Stimulated activated CD8-positive, alpha-beta memory T cell treated with anti-CD3 and anti-CD28 coated beads, Interleukin-4, amount 100 ng/mL, for 48 hours (primary cell): Measurements from ENCODE around the gene EXOC3.
"Not testable (repeated sequence)": the region's sequence is repeated elsewhere in the genome, so short reads cannot be mapped to it uniquely, and the experiment has no call there.

ENCODE experiments used
- DNase-seq: peaks from one replicate; pipeline ENCODE4 v3.0.0-alpha.2; 2020

EXOC3 gene

DNA sequence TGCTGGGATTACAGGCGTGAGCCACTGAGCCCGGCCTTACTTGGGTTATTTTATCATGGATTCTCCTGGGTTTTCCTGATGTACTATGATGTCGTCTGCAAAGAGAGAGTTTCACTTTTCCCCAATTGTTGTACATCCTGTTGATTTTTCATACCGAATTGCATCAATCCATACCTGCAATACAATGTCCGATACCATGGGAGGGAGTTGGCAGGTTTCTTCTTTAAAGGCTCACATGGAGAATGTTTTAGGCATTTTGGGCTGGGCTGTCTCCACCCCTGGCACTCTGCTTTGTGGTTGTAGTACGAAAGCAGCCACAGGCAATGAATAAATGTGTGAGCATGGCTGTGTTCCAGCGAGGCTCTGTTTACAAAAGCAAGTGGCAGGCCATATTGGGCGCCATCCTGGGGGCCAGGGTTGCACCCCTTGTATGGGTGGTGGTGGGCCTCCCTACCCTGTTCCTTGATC is 35.1 kb upstream of the EXOC3 start:
- DNase-seq = no peak

DNA sequence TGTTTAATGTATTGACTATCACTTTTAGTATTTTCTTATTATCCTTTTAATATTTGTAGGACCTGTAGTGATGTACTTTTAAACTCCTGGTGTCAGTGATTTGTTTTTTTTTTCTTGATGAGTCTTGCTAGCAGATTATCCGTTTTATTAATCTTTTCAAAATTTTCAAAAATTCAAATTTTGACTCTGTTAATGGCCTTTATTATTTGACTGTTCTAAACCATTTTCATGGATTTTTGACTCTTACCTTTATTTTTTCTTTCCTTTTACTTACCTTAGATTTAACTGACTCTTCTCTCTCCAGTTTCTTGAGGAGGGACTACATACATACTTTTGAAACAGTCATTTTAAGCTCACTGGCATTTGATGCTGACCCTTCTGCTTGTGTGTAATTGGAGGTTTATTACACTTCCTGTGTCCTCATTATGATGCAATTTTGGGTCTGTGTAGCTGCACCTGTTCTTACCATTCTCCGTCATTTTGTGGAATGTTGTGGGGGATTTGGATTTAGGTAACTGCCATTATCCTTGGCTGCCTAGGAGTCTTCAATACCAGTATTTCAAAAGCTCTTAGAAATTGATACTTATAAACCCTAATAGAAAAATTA is 32.0 kb upstream of the EXOC3 start:
- DNase-seq = no peak

DNA sequence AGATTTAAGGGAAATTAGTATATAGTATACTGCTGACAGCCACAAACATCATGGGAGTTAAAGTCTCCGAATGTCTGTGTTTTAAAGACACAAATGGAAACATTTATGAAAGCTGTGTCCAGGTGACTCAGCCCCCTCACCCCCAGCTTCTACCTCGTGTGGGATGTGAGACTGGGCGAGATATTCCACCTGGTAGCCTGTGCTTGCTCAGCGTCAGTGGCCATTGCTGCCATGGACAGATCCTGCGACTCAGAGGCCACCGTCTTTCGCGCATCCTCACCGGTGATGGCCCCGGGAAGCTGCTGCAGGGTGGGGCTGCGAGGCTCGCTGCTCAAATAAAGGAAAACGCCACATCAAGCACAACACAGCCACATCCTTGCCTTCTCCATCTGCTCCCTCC is 31.2 kb upstream of the EXOC3 start:
- peak; percentile 62 for DNase-seq

DNA sequence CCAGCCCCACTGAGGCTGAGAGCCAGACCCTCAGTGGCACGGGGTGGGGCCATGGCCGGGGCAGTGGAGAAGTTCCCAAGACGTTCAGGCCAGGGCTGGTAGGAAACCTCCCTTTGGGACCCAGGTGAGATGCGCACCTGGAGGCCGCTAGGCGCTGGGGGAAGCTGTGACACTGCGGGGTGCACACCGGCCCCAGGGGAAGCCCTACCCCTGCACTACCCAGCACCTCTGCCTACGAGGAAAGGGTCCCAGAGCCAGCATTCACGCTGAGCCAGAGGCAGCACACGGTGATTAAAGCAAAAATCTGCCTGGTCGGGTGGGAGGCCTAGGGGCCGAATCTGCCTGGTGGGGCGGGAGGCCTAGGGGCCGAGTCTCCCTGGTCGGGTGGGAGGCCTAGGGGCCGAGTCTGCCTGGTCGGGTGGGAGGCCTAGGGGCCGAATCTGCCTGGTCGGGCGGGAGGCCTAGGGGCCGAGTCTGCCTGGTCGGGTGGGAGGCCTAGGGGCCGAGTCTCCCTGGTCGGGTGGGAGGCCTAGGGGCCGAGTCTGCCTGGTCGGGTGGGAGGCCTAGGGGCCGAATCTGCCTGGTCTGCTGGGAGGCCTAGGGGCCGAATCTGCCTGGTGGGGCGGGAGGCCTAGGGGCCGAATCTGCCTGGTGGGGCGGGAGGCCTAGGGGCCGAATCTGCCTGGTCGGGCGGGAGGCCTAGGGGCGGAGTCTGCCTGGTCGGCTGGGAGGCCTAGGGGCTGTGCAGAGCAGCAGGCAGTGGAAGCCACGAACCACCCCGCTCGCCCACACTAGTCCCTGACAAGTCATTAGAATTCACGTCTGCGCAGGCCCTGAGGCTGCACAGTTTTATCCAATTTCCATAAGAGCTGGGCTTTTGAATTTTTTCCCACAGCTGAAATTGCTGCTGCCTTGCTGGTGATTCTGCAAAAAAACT is 27.7 kb upstream of the EXOC3 start:
- not testable (repeated sequence) for DNase-seq

DNA sequence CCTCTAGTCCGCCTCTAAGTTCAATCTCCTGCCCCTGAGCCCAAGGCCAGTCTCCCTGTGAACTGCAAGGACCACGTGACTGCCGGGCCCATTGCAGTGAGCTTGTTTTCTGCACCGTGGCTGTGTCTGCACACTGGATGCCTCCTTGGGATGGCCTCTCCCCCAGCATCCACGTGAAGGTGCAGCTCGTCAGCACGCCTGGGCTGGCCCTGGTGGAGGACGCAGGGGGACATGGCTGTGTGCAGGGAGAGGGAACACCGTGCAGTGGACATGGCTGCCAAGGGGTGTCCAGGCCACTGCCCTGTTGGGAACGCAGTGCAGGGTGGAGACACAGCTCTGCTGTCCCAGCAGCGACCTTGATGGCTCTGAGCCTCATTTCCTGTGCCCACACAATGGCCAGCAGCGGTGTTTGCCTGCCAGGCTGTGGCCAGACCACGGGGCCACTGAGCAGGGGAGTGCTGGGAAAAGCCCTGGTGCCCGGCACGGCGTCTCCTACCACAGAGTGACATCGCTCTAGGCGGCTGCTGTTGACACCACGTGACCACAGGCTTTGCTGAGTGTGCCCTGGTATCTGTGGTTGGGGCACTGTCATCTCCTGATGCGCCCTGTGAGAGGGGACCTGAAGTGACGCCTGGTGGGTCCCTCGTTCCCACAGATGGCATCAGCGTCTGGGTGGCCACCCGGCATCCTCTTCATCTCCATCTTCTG is 26.9 kb upstream of the EXOC3 start:
- DNase-seq = no peak

DNA sequence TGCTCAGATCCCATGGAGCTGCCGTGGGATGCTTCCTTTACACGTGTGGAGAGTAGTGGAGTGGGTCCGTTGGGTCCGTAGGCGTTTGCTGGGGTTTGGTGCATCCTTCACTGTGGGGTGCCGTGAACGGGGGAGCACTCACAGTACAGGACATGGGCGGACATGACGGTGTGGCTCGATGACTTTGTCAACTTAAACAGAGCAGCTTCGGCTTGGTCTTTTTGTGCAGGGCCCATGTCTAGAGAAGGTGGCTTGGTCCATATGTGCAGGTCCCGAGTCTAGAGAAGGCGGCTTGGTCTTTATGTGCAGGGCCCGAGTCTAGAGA is 26.4 kb upstream of the EXOC3 start:
- no peak for DNase-seq

DNA sequence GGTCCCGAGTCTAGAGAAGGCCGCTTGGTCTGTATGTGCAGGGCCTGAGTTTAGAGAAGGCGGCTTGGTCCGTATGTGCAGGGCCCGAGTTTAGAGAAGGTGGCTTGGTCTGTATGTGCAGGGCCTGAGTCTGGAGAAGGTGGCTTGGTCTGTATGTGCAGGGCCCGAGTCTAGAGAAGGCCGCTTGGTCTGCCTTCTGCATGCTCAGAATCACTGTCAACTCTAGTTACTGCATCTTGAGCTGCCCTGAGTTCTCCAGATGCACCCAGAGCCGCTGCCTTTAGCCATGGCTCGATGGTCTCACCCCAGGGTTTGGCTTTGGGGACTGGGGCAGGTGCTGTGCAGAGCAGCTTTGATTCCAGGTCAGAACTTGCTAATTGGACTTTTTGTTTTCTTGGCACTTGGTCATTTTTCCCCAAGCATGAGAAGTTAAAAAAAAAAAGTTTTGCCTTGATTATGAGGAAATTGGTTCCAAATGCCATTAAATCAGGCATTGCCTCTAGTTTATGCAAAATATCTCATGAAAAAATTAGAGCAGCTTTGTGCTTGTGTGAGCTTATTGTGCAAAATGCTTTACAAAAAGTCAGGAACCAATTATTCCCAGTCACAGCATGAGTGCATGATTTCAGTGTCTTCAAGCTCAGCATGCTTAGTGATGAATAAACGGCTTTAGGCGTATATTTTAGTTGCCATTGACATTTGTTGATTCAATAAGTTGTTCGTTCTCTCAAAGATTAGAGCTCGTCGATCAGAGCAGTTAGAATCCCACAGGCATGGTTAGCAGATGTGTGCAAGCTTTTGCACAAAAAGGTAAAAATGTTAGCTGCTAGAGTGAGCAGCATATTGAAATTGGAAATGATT is 25.4 kb upstream of the EXOC3 start:
- DNase-seq = no peak

DNA sequence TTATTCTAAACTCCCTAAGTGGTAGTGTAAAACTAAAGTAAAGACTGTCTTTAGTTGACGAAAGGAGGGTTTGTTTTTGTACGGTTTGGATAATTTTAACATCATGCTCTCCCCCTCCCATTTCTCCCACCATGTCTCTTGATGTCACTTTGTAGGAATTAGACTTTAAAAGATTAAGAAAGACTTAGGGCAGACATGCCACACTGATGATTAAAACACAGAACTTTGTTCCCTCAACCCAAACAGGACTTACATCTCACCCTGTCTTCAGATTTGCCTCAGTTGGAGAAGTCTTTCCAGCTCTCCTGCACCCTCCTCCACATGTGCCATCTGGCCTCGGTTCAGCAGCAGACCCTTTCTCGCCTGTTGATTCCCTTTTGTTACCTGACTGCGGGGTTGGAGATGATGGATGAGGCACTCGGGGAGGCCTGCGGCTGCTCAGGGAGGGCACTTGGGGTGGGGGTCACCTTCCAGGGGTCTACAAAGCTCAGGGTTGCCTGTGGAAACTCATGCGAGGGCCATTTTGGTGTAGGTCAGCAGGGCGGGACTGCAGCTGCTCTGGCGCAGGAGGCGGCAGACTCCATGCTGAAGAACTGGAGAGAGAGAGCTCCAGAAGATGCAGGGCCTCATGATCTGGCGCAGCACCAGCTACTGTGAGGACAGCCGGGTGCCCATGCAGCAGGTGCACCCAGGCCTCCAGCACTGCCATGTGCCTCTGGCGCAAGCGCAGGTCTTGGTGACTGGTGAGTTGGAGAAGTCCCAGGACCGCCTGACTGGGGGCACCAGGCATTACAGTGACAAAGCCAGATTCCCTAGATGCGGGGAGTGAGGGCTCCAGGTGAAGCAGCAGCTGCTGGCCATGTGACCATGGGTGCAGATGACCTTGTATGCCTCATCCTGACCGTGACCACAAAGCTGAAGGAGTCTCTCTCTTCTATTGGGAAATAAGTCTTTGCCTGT is 24.5 kb upstream of the EXOC3 start:
- DNase-seq = no peak

DNA sequence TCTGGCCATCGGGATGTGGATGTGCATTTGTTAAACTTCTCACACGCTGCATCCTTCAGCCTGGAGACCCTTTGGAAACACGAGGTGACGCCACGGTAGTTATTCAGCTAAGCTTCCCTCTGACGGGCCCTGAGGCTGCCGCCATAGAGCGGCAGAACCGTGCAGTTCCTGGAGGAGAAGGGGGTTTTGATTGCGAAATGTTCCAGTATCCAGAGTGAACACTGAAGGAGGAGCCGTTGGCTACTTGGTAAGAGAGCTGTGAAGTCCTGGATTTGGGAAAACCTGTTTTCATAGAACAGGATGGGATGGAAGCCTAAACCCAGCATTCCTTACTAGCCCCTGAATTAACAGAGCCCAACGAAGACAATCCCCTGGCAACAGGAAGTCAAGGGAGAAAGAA is 23.0 kb upstream of the EXOC3 start:
- no peak for DNase-seq

DNA sequence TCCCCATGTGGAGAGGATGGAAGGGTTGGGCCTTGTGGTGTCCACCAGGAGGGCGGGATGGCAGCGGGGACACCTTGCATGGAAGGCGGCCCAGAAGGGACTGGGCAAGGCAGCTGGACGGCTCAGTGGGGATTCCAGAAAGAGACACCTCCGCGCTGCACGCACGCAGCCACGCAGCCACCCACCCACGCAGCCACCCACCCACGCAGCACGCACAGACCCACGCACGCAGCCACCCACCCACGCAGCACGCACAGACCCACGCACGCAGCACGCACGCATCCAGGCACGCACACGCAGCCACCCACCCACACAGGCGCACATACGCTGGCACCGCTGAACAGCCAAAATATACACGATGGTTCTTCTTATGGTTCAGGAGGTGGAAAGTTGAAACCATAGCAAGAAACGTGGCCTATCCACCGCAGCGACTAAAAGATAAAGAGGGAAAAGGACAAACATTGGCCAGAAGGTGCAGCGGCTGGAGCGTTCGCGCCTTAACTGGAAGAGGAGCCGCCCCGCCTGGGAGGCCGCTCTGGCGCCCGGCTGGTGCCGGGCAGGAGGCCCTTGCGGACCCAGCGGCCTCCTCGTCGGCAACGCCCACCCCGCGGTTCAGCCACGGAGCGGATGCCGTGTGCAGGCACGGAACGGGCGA is 22.2 kb upstream of the EXOC3 start:
- no peak for DNase-seq

DNA sequence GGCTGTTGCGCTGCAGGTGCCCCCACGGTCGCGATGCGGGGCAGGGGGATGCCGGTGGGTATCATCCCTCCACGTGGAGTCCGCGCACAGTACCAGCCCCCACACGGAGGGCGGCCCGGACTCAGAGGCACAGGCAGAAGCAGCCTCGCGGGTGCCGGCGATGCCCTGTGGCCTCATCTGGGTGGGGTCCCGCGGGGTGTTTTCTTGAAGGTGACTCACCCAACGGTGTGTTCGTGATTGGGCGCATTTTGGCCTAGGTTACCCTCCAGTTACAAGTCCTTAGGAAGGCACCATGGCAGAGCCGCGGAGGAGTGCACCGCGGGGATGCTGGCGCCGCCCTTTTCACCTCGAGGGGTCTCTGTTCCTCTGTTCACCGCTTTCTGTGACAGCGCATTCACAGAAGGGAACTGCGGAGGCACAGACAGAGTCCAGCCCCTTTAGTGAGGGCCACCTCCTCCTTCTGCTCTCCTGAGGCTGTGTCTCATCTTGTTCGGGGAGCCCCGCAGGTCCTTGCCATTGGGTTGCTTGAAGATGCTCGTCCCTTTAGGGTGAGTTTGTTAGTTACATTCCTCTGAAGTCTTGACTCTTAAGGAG is 21.6 kb upstream of the EXOC3 start:
- no peak for DNase-seq

DNA sequence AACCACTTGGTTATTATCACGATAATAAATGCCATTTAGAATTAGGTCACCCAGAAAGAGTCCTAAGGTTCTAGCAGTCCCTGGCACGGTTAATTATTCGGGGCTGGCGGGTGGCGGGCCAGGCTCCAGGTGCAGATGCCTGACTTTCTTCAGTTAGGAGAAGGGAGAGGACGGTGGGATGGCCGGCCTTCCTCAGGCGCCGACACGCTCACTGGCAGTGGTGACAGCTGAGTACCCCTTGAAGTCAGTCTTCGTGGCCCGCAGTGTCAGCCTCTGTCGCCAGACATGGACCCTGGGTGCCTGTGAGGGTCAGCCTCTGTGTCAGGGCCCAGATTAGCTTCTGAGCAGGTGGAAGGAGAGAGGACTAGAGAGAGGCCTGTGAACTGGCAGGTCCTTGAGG is 21.1 kb upstream of the EXOC3 start:
- DNase-seq = no peak

DNA sequence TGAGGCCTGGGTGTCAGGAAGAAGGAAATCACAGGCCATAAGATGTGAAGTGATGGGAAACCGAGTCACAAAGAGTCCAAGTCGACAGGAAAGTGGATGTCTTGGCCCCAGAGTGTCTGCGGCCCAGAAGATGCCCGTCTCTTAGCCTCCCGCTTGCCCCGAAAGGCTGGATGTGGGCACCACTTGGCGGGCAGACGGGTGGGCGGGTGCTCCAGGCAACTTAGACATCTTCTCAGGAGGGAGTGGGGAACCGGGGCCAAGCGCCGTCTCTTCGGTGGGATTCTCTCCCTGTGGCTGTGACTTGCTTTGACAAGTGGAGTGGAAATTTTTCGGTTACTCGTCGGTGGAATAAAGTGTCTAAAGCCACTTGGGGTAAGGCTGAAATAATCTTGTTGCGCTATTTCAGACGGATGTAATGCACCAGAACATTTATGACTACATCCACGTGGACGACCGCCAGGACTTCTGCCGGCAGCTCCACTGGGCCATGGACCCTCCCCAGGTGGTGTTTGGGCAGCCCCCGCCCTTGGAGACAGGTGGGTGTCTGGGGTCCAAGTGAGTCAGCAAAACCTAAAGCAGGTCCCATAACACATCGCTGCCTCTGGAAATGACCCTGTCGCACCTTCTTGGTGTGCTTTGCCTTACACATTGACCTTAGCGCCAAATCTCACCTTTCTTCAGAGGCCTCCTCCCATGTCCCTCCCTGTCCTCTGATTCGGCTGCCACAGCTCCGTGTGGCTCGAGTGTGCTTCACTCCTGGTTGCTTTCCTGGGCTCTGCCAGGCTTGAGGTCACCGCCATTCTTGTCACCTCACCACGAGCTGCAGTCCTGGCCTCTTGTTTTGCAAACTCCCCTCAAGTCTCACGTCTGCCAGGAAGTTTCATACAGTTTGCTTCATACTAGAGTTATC is 20.4 kb upstream of the EXOC3 start:
- DNase-seq = no peak

DNA sequence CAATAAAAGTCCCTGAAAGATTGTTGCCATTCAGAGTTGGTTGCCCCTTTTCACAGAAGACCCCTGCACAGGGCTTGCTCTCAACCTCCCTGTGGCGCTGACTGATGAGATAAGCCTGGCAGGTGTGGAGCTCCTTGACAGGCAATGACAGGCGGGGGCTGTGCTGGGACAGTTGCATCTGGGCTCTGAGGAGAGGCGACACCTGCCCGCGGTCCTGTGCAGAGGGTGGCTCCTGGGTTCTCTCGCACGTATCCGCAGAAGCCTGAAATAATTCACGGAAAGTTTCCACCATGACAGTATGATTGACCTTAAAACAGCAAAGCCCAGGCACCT is 19.8 kb upstream of the EXOC3 start:
- no peak for DNase-seq

DNA sequence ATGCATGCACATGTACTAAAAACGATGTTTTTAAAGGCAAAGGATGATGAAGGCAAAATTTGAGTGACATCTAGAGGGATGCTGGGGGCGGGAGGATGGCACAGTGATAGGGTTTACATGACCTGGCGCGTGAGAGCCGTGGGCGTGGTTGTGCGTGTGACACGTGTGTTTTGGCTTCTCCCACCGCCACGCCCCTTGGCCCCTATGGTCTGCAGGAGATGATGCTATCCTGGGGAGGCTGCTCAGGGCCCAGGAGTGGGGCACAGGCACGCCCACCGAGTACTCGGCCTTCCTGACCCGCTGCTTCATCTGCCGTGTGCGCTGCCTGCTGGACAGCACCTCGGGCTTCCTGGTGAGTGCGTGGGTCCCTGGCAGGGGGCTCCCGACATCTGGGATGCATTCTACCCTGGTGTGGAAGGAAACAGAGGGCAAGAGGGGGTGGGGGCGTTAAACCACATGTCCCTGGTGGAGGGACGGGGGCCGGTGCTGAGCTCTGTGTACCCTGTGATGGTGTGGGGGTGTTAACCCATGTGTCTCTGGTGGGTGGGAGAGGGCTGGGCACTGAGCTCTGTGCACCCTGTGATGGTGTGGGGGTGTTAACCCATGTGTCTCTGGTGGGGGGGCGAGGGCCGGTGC is 19.2 kb upstream of the EXOC3 start:
- no peak for DNase-seq

DNA sequence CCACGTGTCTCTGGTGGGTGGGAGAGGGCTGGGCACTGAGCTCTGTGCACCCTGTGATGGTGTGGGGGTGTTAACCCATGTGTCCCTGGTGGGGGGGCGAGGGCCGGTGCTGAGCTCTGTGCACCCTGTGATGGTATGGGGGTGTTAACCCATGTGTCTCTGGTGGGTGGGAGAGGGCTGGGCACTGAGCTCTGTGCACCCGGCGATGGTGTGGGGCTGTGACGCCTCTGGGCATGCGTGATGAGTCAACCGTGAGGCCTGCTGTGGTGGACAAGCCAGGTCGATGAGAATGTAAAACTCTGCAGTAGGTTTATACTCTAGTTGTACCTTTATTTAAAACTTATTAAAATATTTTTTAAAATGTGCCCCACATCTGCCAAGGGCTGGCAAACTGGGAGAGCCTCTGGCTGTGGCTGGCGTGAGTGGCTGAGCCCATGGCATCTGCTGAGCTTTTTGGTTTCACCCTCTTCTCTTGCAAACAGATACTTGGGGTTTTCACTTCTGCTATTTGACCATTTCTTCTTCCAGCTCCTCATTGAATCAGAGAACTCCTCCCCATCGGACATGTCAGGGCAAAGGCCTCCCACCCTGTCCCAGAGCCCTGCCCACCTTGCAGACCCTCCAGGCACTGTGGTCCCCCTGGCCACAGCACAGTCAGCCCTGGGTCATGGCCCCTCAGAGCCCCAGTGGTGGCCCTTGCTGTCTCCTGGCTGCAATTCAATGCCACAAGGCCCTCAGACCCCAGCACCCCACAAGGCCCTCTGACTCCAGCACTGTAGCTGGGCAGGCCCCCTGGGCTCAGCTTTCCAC is 18.5 kb upstream of the EXOC3 start:
- no peak for DNase-seq

DNA sequence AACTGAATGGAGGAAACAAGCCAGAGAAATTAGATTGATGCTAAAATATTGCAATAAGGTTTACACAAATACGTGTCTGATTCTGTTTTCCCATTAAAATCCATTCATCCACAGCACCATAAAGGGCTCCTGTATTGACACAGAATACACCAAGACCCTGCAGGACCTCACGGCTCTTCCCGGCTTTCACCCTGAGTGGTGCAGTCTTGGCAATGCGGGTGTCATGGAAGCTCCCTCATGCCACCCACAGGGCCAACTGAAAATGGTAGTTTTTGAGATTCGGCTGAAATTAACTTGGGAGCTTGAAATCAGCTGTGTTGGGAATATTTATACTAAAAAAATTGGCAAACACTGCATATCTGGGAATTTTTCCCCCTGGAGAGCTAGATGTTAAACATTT is 17.3 kb upstream of the EXOC3 start:
- DNase-seq = no peak

DNA sequence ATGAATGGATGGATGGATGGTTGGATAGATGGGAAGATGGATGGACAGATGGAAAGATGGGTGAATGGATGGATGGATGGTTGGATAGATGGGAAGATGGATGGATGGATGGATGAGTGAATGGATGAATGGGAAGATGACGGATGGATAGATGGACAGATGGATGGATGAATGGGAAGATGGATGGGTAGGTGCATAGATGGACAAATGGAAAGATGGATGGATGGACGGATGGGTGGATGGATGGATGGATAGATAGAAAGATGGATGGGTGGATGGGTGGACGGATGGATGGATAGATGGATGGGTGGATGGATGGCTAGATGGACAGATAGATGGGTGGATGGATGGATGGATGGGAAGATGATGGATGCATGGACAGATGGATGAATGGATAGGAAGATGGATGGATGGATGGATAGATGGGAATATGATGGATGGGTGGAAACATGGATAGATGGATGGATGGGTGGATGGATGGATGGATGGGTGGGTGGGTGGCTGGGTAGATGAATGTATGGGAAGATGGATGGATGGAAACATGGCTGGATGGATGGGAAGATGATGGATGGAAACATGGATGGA is 16.5 kb upstream of the EXOC3 start:
- DNase-seq = no peak
